Measurements from ENCODE around the gene GALNT7.

GALNT7 gene

DNA sequence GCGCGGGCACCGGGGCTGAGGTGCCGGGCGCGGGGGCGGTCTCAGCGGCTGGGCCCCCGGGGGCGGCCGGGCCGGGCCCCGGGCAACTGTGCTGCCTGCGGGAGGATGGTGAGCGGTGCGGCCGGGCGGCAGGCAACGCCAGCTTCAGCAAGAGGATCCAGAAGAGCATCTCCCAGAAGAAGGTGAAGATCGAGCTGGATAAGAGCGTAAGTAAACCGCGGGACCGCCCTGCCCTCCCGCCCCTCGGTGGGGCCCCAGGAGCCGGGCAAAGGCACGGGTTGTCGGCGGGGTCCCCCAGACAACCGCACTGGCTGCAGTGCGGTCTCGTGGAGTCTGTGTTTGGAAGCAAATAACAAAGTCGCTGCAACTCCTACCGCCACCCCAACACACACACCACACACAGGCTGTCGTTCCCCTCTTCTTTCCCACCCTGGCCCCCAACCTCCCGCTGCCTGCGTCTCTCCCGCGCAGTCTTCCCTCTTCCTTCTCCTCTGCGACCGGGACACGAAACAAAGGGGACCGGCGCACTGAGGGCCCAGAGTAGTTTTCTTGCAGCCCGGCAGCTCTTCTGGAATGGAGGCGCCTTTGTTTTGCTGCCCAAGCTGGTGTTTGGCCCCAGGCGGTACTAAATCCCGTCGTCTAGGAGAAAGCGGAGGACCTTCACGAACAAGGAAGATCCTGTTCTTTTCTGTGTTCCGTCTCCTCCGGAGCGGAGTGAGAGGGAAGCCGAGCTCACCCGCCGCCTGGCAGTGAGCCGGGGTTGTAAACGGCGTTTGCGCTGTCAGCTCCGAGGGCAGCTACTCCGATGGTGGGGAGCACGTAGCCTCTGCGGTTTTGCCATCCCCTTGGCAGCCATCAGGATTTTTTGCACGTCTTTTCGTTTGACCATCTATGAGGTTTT, 202.9 kb downstream of the GALNT7 start:
- no peaks in the 10 kb centered on the region for H3K9me3 ChIP-seq (ENCODE audit: control insufficient read depth, insufficient read depth, low read length)

More for the DNA sequence above, 202.9 kb downstream of the GALNT7 start:
- H3K36me3 ChIP-seq (ENCODE audit: insufficient read depth, low read length) = no peaks in the 10 kb centered on the region
- peak overlapping the region; percentile 80 for H3K9ac ChIP-seq (ENCODE audit: low read depth, low read length)
- no peaks in the 10 kb centered on the region for H3K4me1 ChIP-seq (ENCODE audit: insufficient read depth, low read length)

Measured in ES-I3 (cell line).